Measurements from ENCODE around the gene SAMHD1.
A peak's percentile ranks its signal among the peaks of the same experiment; 100 is the strongest.
"Not testable (repeated sequence)": the region's sequence is repeated elsewhere in the genome, so short reads cannot be mapped to it uniquely, and the experiment has no call there.

SAMHD1 gene

DNA sequence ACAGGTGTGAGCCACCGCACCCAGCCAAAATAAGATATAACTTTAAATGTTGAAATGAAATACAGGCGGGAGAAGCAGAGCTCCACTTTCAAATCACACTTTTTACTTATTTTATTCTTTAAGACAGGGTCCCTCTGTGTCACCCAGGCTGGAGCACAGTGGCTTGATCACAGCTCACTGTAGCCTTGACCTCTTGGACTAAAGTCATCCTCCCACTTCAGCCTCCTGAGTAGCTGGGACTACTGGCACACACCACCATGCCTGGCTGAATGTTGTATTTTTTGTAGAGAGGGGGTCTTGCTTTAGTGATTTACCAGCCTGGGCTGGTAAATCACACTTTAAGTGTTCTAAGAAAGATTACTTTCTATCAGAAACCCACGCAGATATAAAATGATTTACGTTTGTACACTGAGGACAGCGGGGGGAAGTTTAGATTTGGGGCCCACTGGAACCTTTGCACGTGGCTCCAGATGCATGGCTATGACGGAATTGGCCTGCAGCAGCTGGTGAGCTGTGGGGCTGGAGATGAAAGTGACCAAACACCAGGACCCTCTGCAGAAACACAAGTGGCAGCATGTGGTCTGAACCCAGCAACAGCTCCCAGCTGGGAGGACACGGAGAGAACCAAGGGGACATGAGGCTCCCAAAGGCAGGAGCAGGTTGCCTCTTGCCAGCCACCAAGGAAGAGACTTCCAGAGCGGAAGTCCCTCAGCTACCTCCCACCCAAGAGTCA is 102.0 kb downstream of the SAMHD1 start:
- no peak overlapping the region for H3K4me3 Mint-ChIP-seq
- H3K27me3 Mint-ChIP-seq = no peaks in the 10 kb centered on the region
- H3K4me1 Mint-ChIP-seq (ENCODE audit: low read depth) = peaks cover 17% of the 10 kb centered on the region
- no peaks in the 10 kb centered on the region for H3K36me3 Mint-ChIP-seq (ENCODE audit: low read depth)
- H3K9me3 Mint-ChIP-seq = no peaks in the 10 kb centered on the region
- no peak overlapping the region for H3K27ac Mint-ChIP-seq

DNA sequence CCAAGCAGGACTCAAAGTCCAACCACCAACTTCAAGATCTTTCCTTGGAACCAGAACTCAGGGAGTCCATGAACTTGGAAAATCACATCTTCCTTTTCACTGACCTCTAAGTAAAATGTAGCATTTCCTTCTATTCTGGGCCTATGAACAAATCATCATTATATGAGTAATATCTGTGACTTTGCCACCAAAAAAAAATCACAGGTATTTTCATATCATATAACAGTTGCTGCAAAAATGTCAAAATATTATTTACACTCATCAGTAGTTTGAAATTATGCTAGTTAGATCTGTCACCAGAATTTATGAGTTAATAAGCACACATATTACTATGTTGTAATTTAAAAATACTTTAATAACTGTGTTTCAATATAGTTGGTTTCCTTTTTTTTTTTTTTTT is 102.8 kb downstream of the SAMHD1 start:
- Mint-ChIP-seq H3K36me3 (ENCODE audit: low read depth) (no peaks in the 10 kb centered on the region), H3K27ac (no peak overlapping the region), H3K4me1 (ENCODE audit: low read depth) (peaks cover 18% of the 10 kb centered on the region), H3K27me3 (no peaks in the 10 kb centered on the region), H3K9me3 (no peaks in the 10 kb centered on the region), H3K4me3 (no peak overlapping the region)

DNA sequence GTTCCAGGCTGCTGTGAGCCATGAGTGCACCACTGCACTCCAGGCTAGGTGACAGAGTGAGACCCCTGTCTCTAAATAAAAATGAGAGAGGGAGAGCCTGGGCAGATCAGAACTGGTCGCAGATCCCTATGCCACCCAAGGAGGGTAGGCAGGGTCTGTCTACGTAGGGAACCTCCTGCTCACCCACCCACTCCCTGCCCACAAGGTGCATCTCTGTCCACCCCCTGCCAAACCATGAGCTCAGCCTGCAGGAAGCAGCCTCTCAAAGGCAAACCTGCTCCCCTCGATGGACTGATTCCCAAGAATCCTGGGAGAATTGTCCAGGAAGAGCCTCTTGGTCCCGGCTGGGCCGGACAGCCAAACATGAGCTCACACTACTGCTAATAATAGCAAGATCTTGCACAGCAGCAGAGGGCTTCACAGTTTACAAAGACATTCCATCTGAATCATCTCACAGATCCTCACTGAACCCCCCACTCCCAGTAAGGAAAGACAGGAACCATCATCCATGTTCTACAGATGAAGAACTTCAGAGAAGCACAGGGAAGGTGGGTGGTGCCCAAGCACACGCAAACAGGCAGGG is 103.3 kb downstream of the SAMHD1 start:
- no peaks in the 10 kb centered on the region for H3K27me3 Mint-ChIP-seq
- H3K4me1 Mint-ChIP-seq (ENCODE audit: low read depth) = peaks cover 23% of the 10 kb centered on the region
- no peak overlapping the region for H3K4me3 Mint-ChIP-seq
- H3K9me3 Mint-ChIP-seq = no peaks in the 10 kb centered on the region
- no peak overlapping the region for H3K27ac Mint-ChIP-seq
- H3K36me3 Mint-ChIP-seq (ENCODE audit: low read depth) = no peaks in the 10 kb centered on the region

DNA sequence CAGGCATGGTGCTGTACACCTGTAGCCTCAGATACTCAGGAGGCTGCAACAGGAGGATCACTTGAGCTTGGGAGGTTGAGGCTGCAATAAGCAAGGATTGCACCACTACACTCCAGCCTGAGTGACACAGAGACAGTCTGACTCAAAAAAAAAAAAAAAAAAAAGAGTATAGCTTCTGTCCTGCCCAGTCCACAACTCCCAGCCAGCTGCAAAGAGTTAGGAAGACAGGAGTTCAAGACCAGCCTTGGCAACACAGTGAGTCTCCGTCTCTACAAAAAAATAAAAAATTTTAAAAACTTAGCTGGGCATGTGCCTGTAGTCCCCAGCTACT is 103.8 kb downstream of the SAMHD1 start:
- Mint-ChIP-seq H3K4me3 (no peak overlapping the region), H3K36me3 (ENCODE audit: low read depth) (no peaks in the 10 kb centered on the region), H3K4me1 (ENCODE audit: low read depth) (peaks cover 27% of the 10 kb centered on the region), H3K9me3 (no peaks in the 10 kb centered on the region), H3K27ac (no peak overlapping the region), H3K27me3 (no peaks in the 10 kb centered on the region)

DNA sequence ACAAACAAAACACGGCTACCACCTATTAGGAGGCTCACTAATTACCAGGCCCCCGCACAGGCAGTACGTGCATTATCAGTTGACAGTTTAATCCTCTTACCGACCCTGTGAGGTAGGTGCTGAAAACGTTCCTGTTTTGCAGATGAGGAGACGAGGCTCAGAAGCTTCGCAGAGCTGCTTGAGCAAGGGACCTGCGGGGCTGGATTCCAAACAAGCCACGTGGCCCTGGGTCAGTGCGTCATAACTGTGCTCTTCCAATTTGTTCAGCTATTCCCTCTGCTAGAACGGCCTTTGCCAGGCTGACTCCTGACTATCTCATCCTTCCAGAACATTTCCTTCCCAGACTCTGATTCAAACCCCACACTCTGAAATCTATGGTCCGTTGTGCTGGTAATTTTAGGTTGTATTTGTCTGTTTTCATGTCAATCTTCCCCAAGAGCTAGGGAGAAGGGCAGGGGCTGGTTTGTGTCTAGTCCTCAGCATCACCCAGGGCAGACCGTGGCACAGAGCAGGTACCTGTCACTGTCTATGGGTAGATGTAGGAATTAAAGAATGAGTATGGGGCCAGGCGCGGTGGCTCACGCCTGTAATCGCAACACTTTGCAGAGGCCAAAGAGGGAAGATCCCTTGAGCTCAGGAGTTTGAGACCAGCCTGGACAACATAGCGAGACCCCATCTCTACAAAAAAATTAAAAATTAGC is 104.3 kb downstream of the SAMHD1 start:
- no peak overlapping the region for H3K4me3 Mint-ChIP-seq
- H3K27me3 Mint-ChIP-seq = no peaks in the 10 kb centered on the region
- H3K36me3 Mint-ChIP-seq (ENCODE audit: low read depth) = no peaks in the 10 kb centered on the region
- H3K27ac Mint-ChIP-seq = no peak overlapping the region
- H3K9me3 Mint-ChIP-seq = no peaks in the 10 kb centered on the region
- peaks cover 32% of the 10 kb centered on the region for H3K4me1 Mint-ChIP-seq (ENCODE audit: low read depth)

DNA sequence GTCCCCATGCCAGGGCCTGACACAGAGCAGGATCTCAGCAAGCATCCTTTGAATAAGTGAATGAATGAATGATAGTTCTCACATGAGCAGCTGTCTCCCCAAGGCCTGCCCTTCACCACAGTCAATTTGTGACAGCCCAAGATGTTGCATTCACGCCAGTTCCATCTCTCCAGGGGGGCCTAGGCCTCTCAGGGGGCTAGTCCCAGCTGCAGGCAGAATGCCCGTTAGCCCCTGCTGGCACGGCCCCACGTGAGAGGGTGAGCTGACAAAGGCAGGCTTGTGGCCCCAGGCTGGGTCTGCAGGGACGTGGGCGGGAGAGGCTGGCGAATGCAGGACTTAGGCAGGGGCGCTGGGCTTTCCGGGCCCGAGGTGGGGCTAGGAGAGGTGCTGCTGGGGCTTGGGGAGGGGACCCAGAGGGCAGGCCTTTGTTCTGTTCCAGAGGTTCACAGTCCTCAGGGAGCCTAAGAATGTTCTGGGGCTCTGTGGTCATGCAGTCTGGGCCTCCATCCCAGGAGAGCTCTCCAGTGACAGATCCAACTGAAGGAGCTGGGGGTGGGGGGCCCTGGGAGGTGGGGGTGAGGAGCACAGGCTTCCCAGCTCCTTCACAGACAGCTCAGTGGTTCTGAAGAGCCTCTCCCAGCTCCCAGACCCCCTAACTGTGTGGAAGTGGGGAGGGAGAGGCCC is 106.1 kb downstream of the SAMHD1 start:
- no peaks in the 10 kb centered on the region for H3K9me3 Mint-ChIP-seq
- no peak overlapping the region for H3K27ac Mint-ChIP-seq
- peaks cover 40% of the 10 kb centered on the region for H3K4me1 Mint-ChIP-seq (ENCODE audit: low read depth)

DNA sequence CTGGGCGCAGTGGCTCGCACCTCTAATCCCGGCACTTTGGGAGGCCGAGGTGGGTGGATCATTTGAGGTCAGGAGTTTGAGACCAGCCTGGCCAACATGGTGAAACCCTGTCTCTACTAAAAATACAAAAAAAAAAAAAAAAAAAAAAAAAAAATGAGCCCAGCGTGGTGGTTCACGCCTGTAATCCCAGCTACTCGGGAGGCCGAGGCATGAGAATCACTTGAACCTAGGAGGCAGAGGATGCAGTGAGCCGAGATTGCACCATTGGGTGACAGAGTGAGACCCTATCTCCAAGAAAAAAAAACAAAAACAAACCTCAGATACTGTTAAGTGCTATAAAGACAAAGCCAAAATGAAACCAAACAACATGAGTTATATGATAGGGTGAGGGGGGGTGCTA is 110.5 kb downstream of the SAMHD1 start:
- H3K9me3 Mint-ChIP-seq; H3K4me3 Mint-ChIP-seq; H3K27me3 Mint-ChIP-seq; H3K36me3 Mint-ChIP-seq (ENCODE audit: low read depth): not testable (repeated sequence)
- peak overlapping the region; percentile 3 for H3K27ac Mint-ChIP-seq
- H3K4me1 Mint-ChIP-seq (ENCODE audit: low read depth) = peaks cover 42% of the 10 kb centered on the region

More for the DNA sequence above, 106.1 kb downstream of the SAMHD1 start:
- no peaks in the 10 kb centered on the region for H3K36me3 Mint-ChIP-seq (ENCODE audit: low read depth)
- no peaks in the 10 kb centered on the region for H3K27me3 Mint-ChIP-seq
- H3K4me3 Mint-ChIP-seq = no peak overlapping the region

All from stimulated activated naive CD8-positive, alpha-beta T cell treated with anti-CD3 and anti-CD28 coated beads, Interleukin-15, Interleukin-2, amounts not matched to agents 100 ng/mL and 50 ng/mL, for 24 hours (primary cell).